ENCODE results near the gene WDR86.
A peak's percentile ranks its signal among the peaks of the same experiment; 100 is the strongest.

WDR86 gene

DNA sequence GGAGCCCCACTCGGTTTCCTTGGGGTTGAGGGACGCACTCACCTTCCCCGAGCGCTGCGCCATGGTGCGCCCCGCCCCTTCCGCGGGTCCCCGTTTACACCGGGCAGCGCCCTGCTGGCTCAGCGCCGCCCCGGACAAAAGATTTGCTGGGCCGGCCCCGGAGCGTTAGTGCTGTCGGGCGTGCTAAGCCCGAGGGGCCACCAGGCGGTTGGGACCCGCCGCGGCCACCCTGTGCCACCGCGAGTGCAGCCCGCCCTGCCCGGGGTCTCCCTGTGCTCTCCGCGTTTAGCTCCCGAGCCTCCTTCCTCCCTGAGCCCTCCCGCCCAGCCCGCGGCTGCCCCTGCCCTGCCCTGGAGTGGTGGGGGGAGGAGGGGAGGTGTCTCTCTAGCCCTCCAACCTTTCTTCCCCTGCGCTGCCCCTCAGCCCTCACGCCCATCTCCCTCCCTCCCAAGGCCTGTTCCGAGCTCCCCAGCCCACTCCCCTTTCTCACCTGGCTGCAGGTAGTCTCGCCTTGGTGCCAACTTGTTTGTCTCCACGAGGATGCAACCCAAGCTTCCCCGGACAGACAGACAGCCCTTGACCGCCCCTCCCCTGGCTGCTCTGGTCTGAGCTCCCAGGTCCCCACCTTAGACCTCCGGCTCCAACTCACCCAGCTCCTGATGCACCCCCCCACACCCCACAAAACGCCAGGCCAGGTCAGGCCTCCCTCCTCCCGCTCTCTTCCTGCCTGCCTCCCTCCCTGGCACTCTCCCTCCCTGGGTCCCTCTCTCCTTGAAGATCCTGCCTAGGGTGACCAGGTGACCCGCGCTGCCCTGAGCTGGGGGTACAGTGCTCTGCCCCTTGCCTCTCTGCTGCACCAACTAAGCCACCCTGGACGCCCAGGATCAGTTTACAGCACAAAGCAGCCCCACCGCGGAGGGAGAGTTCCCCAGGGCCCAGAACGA, 30.3 kb upstream of the WDR86 start, which contains the start of gene CRYGN:
Gene CRYGN, minus strand, starts transcription at position 287 of the 944 bp plus-strand sequence. Its CDS starts 224 bp downstream, at position 63.
- no peak for DNase-seq (ENCODE audit: low spot score)

DNA sequence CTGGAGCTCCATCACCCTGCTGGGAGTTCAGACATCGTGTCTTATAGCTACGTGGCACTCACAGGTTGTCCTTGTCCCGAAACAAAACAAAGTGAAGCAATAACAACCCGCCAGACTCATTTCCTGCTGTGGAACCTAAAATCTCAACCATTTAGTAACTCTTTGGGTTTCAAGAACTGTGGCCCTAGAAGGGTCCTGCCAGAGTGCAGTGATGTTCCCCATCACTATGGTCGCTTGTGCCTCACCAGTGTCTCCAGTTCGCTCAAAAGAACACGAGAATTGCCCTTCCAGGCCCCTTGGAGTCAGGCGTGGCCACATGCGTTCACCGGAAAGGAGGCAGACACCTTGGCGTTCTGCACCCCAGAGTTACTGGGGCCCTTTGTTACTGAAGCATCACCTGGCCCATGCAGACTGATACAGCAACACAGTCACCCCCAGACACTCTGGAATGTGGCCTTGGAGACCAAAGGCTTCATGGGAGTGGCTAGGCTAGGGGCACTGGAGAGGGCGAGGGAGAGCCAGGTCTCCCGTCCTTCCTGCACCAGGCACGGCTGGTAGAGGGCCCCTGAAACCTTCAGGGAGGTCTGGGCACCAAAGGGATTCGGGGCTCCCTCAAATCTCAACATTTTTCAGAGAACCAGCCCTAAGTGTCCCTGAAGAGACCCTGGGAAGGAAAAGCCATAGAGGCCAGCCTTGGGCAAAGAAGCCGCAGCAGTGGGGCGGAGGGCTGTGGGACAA, 29.2 kb upstream of the WDR86 start:
- no peak for DNase-seq (ENCODE audit: low spot score)

DNA sequence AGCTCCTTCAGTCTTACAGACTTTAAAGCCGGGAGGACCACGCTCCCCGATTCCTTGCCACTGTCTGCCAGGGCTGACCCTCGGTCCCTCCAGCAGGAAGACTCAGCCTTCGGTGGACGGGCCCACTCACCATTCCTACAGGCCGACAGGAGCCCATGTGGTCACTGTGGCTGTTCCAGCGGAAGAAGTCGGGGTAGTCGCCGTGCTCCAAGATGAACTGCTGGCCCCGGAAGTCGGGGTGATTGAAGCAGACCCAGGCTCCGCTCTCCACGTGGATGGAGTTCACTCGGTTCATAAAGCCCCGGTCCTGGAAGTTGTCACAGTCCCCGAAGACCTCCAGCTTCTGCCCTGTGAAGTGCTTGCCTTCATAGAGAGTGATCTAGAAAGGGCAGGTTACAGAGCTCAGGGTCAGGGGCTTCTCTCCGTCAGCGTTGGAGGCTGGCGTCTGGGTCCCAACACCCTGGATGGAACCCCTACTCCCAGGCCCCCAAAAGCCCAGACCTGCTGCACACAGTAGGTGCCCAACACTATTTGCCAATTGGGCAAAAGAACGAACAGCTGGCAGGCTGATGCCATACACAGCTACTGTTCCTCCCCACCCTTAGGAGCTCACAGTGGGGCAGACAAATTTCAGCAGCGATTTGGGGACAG, 28.2 kb upstream of the WDR86 start:
- DNase-seq (ENCODE audit: low spot score), result no peak

DNA sequence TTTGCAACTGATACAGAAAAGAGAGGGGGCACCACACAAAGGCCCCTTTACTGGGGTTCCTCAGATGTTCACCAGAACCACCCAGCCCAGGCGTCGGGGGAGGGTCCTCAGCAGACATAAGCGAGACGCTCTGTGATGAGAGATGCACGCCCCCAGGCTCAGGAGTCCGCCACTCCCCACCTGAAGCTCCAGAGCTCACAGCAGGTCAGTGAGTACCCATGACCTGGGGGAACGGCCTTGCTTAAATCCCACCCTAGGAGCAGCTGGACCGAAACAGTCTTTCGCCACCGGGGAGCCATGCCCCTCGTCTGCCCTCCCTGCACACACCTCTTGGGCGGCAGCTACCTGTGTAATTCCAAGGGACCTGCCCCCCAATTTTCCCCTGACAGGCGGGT, 27.3 kb upstream of the WDR86 start:
- DNase-seq (ENCODE audit: low spot score), result no peak

DNA sequence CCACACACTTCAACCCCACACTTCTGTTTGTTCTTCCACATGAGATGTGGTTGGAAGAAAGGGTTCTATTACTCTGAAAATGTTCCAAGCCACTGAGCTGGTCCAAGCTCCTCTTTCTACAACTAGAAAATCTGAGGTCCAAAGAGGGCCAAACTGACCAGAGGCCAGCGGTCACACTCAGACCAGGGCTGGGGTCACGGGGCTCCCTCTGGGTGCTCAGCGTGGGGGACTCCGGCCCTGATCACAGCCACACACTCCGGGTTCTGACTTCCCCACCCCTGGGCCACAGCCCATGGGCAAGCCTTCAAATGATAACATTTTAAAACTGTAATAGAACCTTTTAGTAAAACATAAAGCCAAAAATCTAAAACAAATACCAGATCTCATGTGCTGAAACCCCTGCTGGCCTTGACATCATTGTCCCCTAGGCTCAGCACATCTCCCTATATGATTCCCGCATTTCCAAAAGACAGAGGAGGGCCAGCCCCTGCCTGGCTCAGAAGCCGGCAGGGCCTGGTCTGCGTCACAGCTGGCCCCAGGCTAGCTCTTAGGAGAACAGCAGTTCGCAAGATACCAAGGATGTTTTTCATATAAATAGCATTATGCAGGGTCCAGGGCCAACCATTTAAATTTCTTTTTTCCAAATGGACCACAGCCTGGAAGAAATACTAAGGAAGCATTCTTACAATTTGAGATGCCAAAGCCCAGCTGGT, 26.8 kb upstream of the WDR86 start:
- DNase-seq (ENCODE audit: low spot score), result no peak

DNA sequence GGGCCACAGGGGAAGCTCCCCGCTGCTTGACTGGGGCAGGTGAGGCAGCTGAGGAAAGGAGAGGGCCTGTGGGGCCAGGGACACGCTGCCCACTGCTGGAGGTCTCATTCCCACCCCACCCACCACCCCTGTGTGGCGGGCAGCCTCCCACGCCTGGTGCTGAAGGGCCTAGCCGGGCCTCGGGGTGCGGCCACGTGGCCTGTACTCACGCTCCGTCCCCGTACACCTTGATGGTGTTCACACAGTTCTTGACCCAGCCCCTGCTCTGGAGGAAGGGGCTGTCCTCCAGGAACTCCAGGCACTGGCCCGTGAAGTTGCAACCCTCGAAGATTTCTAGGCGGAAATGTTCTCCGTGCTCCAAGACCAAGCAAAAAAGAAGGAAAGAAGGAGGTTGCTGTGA, 26.1 kb upstream of the WDR86 start:
- no peak for DNase-seq (ENCODE audit: low spot score)

DNA sequence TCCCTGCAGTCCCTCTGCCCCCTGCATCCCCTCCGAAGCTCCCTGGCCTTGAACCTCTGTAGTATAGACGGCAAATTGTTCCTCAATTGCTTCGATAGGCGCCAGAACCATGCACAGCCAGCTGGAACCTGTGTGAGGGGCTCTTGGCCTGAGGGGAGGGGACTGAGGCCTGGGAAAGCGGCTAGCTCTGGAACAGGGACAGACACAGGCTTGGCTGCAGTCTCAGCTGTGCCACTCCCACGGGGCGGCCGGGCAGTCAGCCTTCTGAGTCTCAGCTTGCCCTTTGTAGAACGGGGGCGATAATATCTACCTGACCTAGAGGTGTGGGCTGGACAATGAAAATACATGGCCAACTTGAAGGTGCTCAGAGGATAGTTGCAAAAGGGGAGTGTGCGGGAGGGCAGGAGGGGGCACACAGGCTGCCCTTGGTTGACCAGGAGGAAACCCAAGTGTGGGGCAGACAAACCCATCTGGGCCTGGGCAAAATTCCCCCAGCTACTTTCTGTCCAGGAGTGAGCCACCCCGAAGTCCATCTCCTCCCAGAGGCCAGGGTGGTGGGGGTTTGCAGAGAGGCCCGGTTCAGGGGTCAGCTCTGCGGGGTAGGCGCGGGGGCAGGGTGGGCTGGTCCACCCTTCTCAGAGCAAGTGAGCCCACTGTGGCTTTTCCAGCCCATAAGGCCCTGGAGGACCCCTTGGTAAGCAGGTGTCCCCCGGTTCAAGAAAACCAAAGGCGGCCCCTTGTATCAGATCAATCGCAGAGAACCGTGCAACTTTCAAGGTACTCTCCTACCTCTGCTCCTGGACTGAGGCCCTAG, 25.5 kb upstream of the WDR86 start:
- no peak for DNase-seq (ENCODE audit: low spot score)

DNA sequence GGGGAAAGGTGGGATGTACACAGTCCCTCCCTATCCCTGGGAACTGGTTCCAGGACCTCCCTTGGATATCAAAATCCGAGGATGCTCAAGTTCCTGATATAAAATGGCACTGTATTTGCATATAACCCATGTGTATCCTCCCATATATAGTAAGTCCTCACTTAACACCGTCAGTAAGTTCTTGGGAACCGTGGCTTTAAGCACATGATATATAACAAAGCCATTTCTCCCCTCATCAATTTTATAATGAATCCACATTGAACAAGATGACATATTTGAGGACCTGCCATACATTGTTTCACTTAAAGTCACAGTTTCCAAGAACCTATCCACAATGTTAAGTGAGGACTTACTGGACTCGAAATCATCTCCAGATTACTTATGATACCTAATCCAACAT, 24.7 kb upstream of the WDR86 start:
- DNase-seq (ENCODE audit: low spot score), result no peak

DNA sequence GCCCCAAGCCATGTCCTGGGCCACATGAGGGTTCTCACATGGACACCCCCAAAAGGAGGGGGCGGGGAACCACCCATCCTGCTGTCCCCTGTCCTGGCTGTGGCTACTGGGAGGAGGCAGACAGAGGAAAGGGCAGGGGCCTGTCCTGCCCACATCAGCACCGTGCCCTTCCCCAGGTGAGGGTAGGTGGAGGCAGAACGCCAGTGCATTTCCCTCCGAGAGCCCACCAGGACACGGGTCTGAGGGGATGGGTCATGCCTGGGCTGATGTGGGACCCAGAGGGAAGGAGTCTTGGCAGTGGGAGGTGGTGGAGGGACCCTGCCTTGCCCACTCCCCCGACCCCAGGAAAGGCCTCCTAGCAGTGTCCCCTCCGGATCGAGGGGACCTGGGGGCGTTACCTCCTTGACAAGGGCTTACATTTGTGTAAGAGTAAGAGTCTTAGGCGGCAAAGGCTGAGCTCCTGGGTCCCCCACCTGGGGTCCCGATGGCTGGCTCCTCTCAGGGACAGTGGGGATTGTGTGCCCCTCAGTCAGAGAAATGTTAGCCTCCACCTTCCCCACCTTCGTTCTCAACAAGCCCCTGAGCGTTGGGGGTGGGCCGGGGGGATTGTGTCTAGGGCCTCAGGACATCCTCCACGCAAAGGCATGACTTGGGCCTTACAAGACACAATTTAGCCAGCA, 24.0 kb upstream of the WDR86 start:
- DNase-seq (ENCODE audit: low spot score), result no peak

DNA sequence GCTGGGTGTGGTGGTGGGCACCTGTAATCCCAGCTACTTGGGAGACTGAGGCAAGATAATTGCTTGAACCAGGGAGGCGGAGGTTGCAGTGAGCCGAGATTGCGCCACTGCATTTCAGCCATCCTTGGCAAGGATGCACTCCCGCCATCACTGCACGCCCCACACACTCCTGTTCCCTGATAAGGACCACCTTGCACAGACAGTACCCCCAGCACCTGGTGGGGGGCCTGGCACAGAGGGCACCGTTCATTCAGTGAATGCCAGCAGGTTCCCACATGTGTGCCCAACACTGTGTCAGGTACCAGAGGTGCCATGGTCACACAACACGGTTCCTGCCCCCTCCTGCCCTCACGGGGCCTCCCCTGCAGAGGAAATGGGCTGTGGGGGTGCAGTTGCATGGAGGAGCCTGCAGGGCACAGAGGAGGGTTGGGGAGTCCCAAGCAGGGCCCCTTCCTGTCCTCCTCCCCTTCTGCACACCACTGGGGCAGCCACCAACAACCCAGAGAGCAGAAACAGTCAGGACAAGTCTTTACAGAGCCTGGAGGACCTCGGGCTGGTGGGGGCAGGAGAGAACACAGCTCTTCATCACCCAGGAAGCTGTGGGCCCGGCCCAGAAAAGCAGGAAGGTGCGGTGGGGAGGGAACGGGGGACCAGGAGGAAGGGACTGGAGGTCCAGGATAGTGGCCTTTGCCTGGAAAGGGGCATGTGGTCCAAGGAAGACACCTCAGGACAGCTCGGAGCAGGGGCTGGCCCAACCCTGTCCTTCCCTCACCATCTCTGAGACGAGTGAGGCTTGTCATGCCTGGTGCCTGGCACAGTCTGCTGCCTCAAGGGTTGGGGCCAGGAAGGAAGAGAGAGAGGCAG, 23.1 kb upstream of the WDR86 start:
- DNase-seq (ENCODE audit: low spot score), result peak; percentile 29

DNA sequence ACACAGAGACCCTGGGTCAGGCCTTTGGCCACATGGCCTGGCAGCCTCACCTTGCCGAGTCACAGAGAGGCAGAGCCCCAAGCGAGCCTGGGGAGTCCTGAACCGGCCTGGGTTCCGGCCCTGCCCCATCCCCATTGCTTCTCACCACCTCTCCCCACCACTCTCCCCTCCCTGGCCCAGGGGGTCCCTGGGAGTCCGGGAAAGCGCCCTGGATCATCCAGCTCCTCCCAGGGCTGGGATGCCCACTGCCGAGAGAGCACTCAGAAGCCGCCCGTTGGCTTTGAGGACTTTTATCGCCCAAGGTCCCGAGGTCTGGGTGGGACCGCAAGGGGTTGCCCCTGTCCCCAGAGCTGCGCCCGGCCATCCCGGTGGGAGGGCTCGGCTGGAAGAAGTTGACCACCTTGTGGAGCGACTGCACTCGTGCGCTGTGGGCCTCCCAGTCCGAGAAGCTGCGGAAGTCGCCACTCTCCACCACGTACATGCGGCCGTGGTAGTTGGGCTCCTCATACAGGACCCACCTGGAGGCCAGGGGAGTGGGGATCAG, 22.0 kb upstream of the WDR86 start:
- no peak for DNase-seq (ENCODE audit: low spot score)

DNA sequence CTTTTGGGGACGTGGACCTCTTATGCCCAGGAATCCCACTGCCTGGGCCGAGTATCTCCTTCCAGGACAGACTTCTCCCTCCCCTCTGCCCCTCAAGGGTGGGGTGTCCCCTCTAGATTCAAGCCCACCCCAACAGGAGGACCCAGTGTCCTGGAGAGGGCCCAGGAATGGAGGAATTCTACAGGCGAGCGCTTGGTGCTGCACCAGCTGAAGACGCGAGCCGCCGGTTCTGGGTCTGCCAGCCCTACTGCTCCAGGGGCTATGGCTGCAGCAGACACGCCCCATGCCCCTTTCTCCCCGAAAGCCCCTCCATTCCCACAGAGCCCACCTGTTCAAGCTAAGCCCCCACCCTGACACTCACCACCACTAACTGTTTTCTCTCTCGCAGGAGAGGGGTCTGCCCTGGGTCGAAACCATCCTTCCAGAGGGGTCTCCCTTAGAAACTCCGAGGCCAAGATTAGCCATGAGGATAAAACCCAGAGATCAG, 21.5 kb upstream of the WDR86 start:
- no peak for DNase-seq (ENCODE audit: low spot score)

DNA sequence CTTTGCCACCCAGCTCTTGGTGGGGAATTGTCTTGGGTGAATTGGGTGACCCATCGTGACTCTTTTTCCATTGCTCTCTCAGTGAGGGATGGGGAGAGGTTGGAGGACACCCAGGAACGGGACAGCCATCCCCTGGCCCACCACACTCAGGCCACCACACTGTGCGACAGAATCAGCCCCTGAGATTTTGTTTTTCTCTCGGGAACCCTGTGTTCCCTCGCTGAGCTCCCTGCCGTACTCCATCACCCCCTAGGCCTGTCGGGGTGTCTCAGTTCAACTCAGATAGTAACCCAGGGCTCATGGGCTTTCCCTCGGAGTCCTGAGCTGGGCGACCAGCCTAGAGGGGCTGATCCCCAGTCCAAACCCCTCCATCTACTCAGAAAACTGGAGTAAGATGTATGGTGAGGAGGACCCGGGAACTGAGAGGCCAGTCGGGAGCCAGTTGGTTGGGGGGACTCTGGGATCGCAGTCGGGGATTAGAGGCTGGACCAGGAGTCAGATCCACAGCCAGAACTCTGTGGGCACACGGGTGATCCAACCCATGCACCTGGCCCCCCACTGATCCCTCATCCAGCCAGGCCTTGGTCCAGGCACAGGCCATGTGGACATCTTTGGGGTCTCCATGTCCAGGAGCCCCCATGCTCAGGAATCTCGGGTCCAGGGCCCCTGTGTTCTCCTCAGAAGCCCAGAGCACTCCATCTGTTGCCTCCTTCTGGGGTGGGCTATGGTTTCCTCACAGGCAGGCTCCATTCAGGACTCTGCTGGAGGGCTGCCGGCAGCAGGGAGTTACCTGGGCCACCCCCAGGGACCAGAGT, 20.8 kb upstream of the WDR86 start:
- DNase-seq (ENCODE audit: low spot score), result no peak

DNA sequence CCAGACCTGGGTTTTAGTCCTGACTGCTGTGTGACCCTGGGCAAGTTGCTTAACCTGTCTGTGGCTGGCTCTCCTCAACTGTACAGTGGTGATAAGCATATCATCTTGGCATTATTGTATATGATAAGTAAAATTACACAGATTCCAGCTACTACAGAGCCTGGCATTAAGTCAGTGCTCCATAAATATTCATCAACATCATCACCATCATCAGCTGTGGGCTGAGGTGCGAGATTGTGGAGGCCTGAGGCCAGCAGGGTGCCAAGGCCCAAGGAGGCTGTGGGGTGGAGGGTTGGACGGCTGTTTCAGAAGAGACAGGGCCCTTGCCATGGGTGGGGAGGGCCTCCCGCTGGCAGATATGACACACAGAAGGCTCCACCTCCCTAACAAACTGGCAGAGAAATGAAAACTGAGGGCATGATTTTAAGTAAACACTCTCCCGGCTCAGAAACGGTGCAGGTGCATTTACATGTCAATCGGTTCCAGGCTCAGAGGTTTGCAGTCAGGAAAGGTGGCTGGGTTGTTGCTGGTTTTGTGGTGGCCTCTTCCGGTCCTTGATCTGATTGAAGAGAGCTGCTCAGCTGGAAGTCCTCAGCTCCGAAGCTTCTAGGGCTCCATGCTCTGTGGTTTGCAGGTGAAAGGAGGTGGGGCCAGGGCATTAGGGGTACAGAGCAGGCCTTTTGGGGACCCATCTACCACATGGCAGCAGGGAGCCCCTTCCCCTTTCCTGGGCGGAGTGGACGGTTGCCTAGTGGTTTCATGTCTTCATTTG, 19.9 kb upstream of the WDR86 start:
- peak; percentile 44 for DNase-seq (ENCODE audit: low spot score)

DNA sequence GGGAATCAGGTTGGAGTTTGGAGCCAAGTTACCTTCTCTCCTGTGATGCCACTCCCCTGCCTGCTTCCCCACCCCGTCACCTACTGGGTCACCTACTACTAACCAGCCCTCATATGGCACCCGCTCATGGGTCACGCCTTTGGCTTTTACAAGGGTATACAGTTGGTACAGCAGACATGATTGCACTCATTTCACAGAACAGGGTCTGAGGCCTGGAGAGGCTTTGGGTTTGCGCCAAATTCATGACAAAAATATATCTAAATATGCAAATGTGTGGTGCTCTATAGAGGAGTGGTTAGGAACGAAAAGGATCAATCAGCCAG, 19.4 kb upstream of the WDR86 start:
- no peak for DNase-seq (ENCODE audit: low spot score)

DNA sequence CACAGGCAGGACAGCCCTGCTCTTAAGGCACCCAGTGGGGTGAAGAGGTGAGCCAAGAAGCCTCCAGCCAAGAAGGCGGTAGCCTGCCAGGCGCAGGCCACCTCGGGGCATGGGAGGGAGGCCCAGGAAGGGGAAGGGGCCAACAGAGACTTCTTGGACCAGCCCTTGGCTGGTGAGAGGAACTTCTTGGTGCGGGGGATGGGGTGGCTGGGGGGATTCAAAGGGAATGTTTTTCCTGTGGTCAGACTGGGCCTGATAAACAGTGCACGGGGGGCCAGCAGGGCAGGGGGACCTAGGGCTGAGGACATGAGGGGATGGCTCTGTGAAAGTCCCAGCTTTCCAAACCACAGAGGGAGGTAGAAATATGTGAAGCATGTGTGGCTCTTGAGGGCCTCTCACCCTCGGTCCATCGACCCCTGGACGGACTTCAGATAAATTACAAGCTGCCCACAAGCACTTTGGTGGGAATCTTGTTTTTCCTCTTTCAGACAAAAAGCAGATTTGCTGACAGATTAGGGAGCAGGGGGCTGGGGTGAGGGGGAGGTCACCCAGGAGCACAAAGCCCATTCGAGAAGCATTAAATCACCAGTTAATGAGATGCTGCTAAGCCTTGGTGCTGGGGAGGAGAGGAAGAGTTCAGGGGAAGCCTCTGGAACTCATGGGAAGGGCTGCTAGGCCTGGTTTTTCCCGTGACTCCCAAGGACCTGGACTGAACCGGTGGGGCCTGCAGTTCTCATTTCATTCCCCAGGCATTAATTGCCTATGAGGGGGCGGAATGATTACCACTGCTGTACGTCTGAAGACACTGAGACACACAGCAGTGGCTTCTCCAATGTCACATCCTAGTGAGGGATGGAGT, 18.8 kb upstream of the WDR86 start:
- no peak for DNase-seq (ENCODE audit: low spot score)

Measured in activated CD4-positive, alpha-beta T cell treated with anti-CD3 and anti-CD28 coated beads, Interleukin-2, Interleukin-4, amounts not matched to agents 100 ng/mL and 50 ng/mL, durations not matched to agents 16 hours and 8 hours (primary cell).